Measurements from ENCODE around the gene SLC9A9.

SLC9A9 gene

GRCh38 chr3:143240886-143241285 is 607.4 kb downstream of the SLC9A9 start:
- DNase-seq (ENCODE audit: low read depth) = no peak
- TF ChIP-seq CTCF (IDR thresholded peaks at IDR 0.05; ENCODE audit: control insufficient read depth, insufficient read depth, low read depth, low read length, missing control alignments) = no peak
- no peak overlapping the region for H3K4me3 ChIP-seq (ENCODE audit: control insufficient read depth, low read depth, low read length)

- no peak for TF ChIP-seq CTCF (IDR thresholded peaks at IDR 0.05; ENCODE audit: control insufficient read depth, insufficient read depth, low read depth, low read length, missing control alignments)
- H3K4me3 ChIP-seq (ENCODE audit: control insufficient read depth, low read depth, low read length) = no peak overlapping the region
- DNase-seq (ENCODE audit: low read depth) = no peak
Measured at GRCh38 chr3:143239031-143239430, 609.2 kb downstream of the SLC9A9 start.

- no peak for DNase-seq (ENCODE audit: low read depth)
- H3K4me3 ChIP-seq (ENCODE audit: control insufficient read depth, low read depth, low read length) = no peak overlapping the region
- no peak for TF ChIP-seq CTCF (IDR thresholded peaks at IDR 0.05; ENCODE audit: control insufficient read depth, insufficient read depth, low read depth, low read length, missing control alignments)
Measured at GRCh38 chr3:143237077-143237627, 611.1 kb downstream of the SLC9A9 start.

- no peak for DNase-seq (ENCODE audit: low read depth)
- no peak for TF ChIP-seq CTCF (IDR thresholded peaks at IDR 0.05; ENCODE audit: control insufficient read depth, insufficient read depth, low read depth, low read length, missing control alignments)
- H3K4me3 ChIP-seq (ENCODE audit: control insufficient read depth, low read depth, low read length) = no peak overlapping the region
Measured at GRCh38 chr3:143236226-143236964, 611.9 kb downstream of the SLC9A9 start.

GRCh38 chr3:143235614-143236204 is 612.6 kb downstream of the SLC9A9 start:
- no peak overlapping the region for H3K4me3 ChIP-seq (ENCODE audit: control insufficient read depth, low read depth, low read length)
- no peak for DNase-seq (ENCODE audit: low read depth)
- no peak for TF ChIP-seq CTCF (IDR thresholded peaks at IDR 0.05; ENCODE audit: control insufficient read depth, insufficient read depth, low read depth, low read length, missing control alignments)

GRCh38 chr3:143234526-143234925 is 613.7 kb downstream of the SLC9A9 start:
- no peak overlapping the region for H3K4me3 ChIP-seq (ENCODE audit: control insufficient read depth, low read depth, low read length)
- no peak for TF ChIP-seq CTCF (IDR thresholded peaks at IDR 0.05; ENCODE audit: control insufficient read depth, insufficient read depth, low read depth, low read length, missing control alignments)
- DNase-seq (ENCODE audit: low read depth) = no peak

Data from AG09309 (cell line).